Renal cortical epithelial cell (primary cell): ENCODE data around the gene MCF2L2. TPM values are rescaled to one million over a fixed set of nuclear protein-coding genes. Genes with fewer than 3 reads are reported as not detected.
A peak's percentile ranks its signal among the peaks of the same experiment; 100 is the strongest.

Source experiments
- DNase-seq: peaks from one replicate; pipeline ENCODE4 v3.0.0-alpha.2; 2011; ENCODE audit warnings: low read depth
- total RNA-seq: library from RNA; depleted of rRNA; stranded (reverse); fragments of >200 nt; gene quantifications from 2 replicates; pipeline ENCODE4 v1.2.3, GENCODE V29; 2014

The MCF2L2 gene
- total RNA-seq, 1 donor from 2014 or later: 0.25 TPM

GRCh38 chr3:183370391-183370790, 58.0 kb downstream of the MCF2L2 start:
- peak; percentile 13 for DNase-seq

GRCh38 chr3:183369627-183370026, 58.8 kb downstream of the MCF2L2 start:
- no peak for DNase-seq

GRCh38 chr3:183369117-183369516, 59.3 kb downstream of the MCF2L2 start:
- DNase-seq: no peak

GRCh38 chr3:183360971-183361624, 67.3 kb downstream of the MCF2L2 start:
- no peak for DNase-seq

GRCh38 chr3:183359036-183359435, 69.4 kb downstream of the MCF2L2 start:
- peak; percentile 20 for DNase-seq

- DNase-seq: no peak
Observed at GRCh38 chr3:183357564-183358079, 70.8 kb downstream of the MCF2L2 start.

GRCh38 chr3:183356920-183357319, 71.5 kb downstream of the MCF2L2 start:
- DNase-seq: no peak

- no peak for DNase-seq
Observed at GRCh38 chr3:183354874-183355273, 73.5 kb downstream of the MCF2L2 start.

- no peak for DNase-seq
Observed at GRCh38 chr3:183354325-183354831, 74.0 kb downstream of the MCF2L2 start.

- no peak for DNase-seq
Observed at GRCh38 chr3:183353421-183353820, 75.0 kb downstream of the MCF2L2 start.

GRCh38 chr3:183350164-183350563, 78.3 kb downstream of the MCF2L2 start:
- DNase-seq: no peak

GRCh38 chr3:183349421-183350157, 78.8 kb downstream of the MCF2L2 start:
- DNase-seq: no peak

GRCh38 chr3:183342824-183343223, 85.6 kb downstream of the MCF2L2 start:
- no peak for DNase-seq

- no peak for DNase-seq
Observed at GRCh38 chr3:183341545-183342288, 86.7 kb downstream of the MCF2L2 start.

- DNase-seq: no peak
Observed at GRCh38 chr3:183340222-183340621, 88.2 kb downstream of the MCF2L2 start.

- DNase-seq: no peak
Observed at GRCh38 chr3:183339461-183340086, 88.8 kb downstream of the MCF2L2 start.

- no peak for DNase-seq
Observed at GRCh38 chr3:183338520-183338919, 89.9 kb downstream of the MCF2L2 start.

- no peak for DNase-seq
Observed at GRCh38 chr3:183332487-183332886, 95.9 kb downstream of the MCF2L2 start.

- DNase-seq: no peak
Observed at GRCh38 chr3:183331498-183331897, 96.9 kb downstream of the MCF2L2 start.

- no peak for DNase-seq
Observed at GRCh38 chr3:183330881-183331280, 97.5 kb downstream of the MCF2L2 start.

- DNase-seq: no peak
Observed at GRCh38 chr3:183329543-183329942, 98.9 kb downstream of the MCF2L2 start.

GRCh38 chr3:183328823-183329222, 99.6 kb downstream of the MCF2L2 start:
- peak; percentile 91 for DNase-seq
